Keratinocyte (primary cell): Measurements from ENCODE around the gene SEMA4D. TPM values are rescaled to one million over a fixed set of nuclear protein-coding genes. Genes with fewer than 3 reads are reported as not detected.

Source experiments
- DNase-seq: peaks from one replicate; pipeline ENCODE4 v3.0.0-alpha.2; 2011; ENCODE audit warnings: low read depth, missing footprints, low spot score
- FAIRE-seq: peaks from 2 replicates; lab custom pipeline; 2011; peaks lifted over from hg19 to GRCh38; lab: Jason Lieb, UNC
- H2AFZ ChIP-seq: 2 replicates; pipeline ENCODE4 v1.6.0; 2012; ENCODE audit warnings: low read length, control low read depth, inconsistent platforms; ENCODE audit not compliant: control insufficient read depth
- H3K27ac ChIP-seq: 2 replicates; pipeline ENCODE4 v1.5.1; 2011; ENCODE audit warnings: low read length; ENCODE audit not compliant: control insufficient read depth, insufficient read depth
- H3K27me3 ChIP-seq: 3 replicates; pipeline ENCODE4 v1.6.0; 2011; ENCODE audit warnings: low read length; ENCODE audit not compliant: control insufficient read depth, insufficient read depth; ENCODE audit errors: extremely low read depth
- H3K36me3 ChIP-seq, 2 experiments: 2 replicates in 1 of 2; 3 replicates in 1 of 2; pipeline ENCODE4 v1.5.1; 2011; ENCODE audit warnings: low read length in 2 of 2, mild to moderate bottlenecking in 1 of 2; ENCODE audit not compliant: control insufficient read depth in 2 of 2, insufficient read depth in 2 of 2; ENCODE audit errors: extremely low read depth in 1 of 2
- H3K4me1 ChIP-seq: 3 replicates; pipeline ENCODE4 v1.5.1; 2011; ENCODE audit warnings: low read length; ENCODE audit not compliant: control insufficient read depth, insufficient read depth; ENCODE audit errors: extremely low read depth
- H3K4me2 ChIP-seq: 3 replicates; pipeline ENCODE4 v1.6.0; 2011; ENCODE audit warnings: low read depth, low read length; ENCODE audit not compliant: control insufficient read depth, insufficient read depth; ENCODE audit errors: extremely low read depth
- H3K4me3 ChIP-seq, 3 experiments: fragments of 200-600 bp in 1 of 3; sonication (generic) in 1 of 3; 2 replicates in 2 of 3; 3 replicates in 1 of 3; pipeline ENCODE4 v1.5.1; 2011 to 2016; ENCODE audit warnings: low read length in 3 of 3, mild to moderate bottlenecking in 3 of 3, control low read depth in 2 of 3, inconsistent platforms in 1 of 3, low read depth in 1 of 3, mixed read lengths in 1 of 3, mixed run types in 1 of 3, moderate library complexity in 1 of 3; ENCODE audit not compliant: control insufficient read depth in 2 of 3, insufficient read depth in 2 of 3; ENCODE audit errors: extremely low read depth in 1 of 3
- H3K79me2 ChIP-seq: 2 replicates; pipeline ENCODE4 v1.6.0; 2012; ENCODE audit warnings: low read length; ENCODE audit not compliant: control insufficient read depth, insufficient read depth
- H3K9ac ChIP-seq: 3 replicates; pipeline ENCODE4 v1.6.0; 2011; ENCODE audit warnings: low read length; ENCODE audit not compliant: control insufficient read depth, insufficient read depth; ENCODE audit errors: extremely low read depth
- H3K9me1 ChIP-seq: 3 replicates; pipeline ENCODE4 v1.6.0; 2011; ENCODE audit warnings: low read length; ENCODE audit not compliant: control insufficient read depth, insufficient read depth; ENCODE audit errors: extremely low read depth
- H3K9me3 ChIP-seq: 2 replicates; pipeline ENCODE4 v1.5.1; 2012; ENCODE audit warnings: low read depth, low read length; ENCODE audit not compliant: control insufficient read depth
- H4K20me1 ChIP-seq: 3 replicates; pipeline ENCODE4 v1.6.0; 2011; ENCODE audit warnings: low read length; ENCODE audit not compliant: control insufficient read depth, insufficient read depth; ENCODE audit errors: extremely low read depth
- EZH2 ChIP-seq: IDR thresholded peaks from one replicate; pipeline ENCODE4 v1.6.1; 2012; ENCODE audit warnings: inconsistent platforms, mild to moderate bottlenecking, low read length, moderate library complexity
- dilution Hi-C: fragments of 300-500 bp; cut with MboI; formaldehyde crosslinking; loops from one replicate; pipeline ENCODE4 v1.7.0; 2020; ENCODE audit warnings: low sequenced_read_pairs; ENCODE audit not compliant: extremely low pct_ligation_motif_present
- polyA plus RNA-seq, 5 experiments: library from polyadenylated mRNA; depleted of rRNA in 3 of 5; stranded (reverse) in 3 of 5; stranded (forward) in 1 of 5; unstranded in 1 of 5; fragments of >200 nt; gene quantifications; 1 replicate in 1 of 5; 2 replicates in 3 of 5; 3 replicates in 1 of 5; pipeline versions ENCODE4 v1.2.1 to v1.2.3, GENCODE V29; 2011 to 2012; ENCODE audit warnings: missing spikeins in 2 of 5, low read depth in 1 of 5, low replicate concordance in 1 of 5
- TF ChIP-seq, protein P1 (sequence below), 3 experiments: IDR thresholded peaks in 1 of 3; conservative IDR thresholded peaks in 1 of 3; optimal IDR thresholded peaks in 1 of 3; 2 replicates in 2 of 3; 3 replicates in 1 of 3; pipeline versions ENCODE3 to v1.5.1; 2011; ENCODE audit warnings: low read length in 3 of 3, mild to moderate bottlenecking in 3 of 3, moderate library complexity in 2 of 3, control low read depth in 1 of 3, inconsistent platforms in 1 of 3; ENCODE audit not compliant: insufficient read depth in 2 of 3; ENCODE audit errors: extremely low read depth in 1 of 3

SEMA4D gene
- polyA plus RNA-seq, 1 donor (not counting 4 experiments of a cell fraction or from before 2014, with no cell fraction given): 0.43 TPM

DNA sequence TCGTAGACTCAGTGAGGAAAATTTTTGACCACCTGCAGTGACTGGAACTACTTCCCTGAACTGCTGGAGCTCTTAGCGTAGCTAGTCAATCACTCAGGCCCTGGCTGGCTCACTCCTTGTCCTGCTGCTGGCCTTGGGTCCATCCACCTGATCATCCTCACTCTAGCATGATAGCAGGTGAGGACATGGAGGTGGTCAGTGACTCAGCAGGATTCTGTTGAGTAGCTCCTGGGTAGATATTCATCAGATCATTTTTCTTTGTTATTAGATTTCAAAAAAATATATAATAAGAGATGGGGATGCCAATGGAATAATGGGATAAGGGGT is 25.0 kb upstream of the SEMA4D start:
- dilution Hi-C loops: no loop called here
- no peak for FAIRE-seq
- TF ChIP-seq EZH2: no peak
- TF ChIP-seq, protein P1, sequence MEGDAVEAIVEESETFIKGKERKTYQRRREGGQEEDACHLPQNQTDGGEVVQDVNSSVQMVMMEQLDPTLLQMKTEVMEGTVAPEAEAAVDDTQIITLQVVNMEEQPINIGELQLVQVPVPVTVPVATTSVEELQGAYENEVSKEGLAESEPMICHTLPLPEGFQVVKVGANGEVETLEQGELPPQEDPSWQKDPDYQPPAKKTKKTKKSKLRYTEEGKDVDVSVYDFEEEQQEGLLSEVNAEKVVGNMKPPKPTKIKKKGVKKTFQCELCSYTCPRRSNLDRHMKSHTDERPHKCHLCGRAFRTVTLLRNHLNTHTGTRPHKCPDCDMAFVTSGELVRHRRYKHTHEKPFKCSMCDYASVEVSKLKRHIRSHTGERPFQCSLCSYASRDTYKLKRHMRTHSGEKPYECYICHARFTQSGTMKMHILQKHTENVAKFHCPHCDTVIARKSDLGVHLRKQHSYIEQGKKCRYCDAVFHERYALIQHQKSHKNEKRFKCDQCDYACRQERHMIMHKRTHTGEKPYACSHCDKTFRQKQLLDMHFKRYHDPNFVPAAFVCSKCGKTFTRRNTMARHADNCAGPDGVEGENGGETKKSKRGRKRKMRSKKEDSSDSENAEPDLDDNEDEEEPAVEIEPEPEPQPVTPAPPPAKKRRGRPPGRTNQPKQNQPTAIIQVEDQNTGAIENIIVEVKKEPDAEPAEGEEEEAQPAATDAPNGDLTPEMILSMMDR (optimal IDR thresholded peaks at IDR 0.05 in 1 of 3, IDR thresholded peaks at IDR 0.05 in 1 of 3, conservative IDR thresholded peaks at IDR 0.05 in 1 of 3; ENCODE audit: extremely low read depth in 1 of 3, insufficient read depth in 2 of 3, low read length in 3 of 3): no peak
- Histone ChIP-seq H3K4me2 (no peak overlapping the region), H3K36me3 (no peaks in the 10 kb centered on the region), H3K27me3 (no peaks in the 10 kb centered on the region), H4K20me1 (no peaks in the 10 kb centered on the region), H3K79me2 (no peaks in the 10 kb centered on the region), H3K4me1 (no peaks in the 10 kb centered on the region), H3K9ac (no peak overlapping the region), H3K9me1 (no peaks in the 10 kb centered on the region), H2AFZ (no peak overlapping the region), H3K9me3 (no peaks in the 10 kb centered on the region), H3K27ac (no peak overlapping the region), H3K4me3 (no peak overlapping the region)
- no peak for DNase-seq

DNA sequence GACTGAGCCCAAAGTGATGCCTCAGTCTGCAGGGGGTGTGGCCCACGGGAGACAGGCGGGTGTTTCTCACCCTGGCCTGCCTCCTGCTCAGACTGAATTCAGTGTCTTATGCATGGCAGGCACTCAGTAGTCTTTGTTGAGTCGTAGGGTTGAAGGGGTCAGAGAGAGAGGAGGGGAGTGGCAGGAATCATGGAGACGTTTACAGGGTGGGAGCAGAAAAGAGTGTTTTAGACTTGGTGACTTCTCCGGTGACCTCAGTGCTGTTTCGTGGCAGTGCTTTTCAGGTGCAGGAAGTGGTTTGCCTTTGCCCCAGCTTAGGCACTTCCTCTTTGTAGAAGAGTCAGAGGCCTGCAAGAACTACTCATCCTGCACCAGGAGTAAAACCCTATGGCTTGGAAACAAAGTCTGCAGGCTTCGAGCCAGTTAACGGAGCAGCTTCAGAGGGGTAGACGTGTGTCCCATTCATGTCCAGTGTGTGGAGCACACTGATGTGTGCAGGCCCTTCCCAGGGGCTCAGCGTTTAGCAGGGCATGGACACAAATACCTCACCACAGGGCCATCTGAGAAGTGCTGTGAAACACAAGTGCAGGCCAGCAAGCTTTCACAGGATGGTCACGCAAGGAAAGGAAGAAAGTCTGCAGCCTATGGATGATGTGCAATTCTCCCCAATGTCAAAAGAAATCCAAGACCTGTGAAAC is 24.5 kb upstream of the SEMA4D start:
- DNase-seq (no peak), FAIRE-seq (no peak)
- no peaks in the 10 kb centered on the region for H3K27me3 ChIP-seq
- no peak overlapping the region for H3K4me3 ChIP-seq
- H2AFZ ChIP-seq: no peak overlapping the region
- no peaks in the 10 kb centered on the region for H3K79me2 ChIP-seq
- no peaks in the 10 kb centered on the region for H3K4me1 ChIP-seq
- TF ChIP-seq EZH2: no peak
- TF ChIP-seq, protein P1 (optimal IDR thresholded peaks at IDR 0.05 in 1 of 3, IDR thresholded peaks at IDR 0.05 in 1 of 3, conservative IDR thresholded peaks at IDR 0.05 in 1 of 3; ENCODE audit: extremely low read depth in 1 of 3, insufficient read depth in 2 of 3, low read length in 3 of 3): no peak
- H3K36me3 ChIP-seq: no peaks in the 10 kb centered on the region
- no peaks in the 10 kb centered on the region for H4K20me1 ChIP-seq
- no peaks in the 10 kb centered on the region for H3K9me1 ChIP-seq
- no peak overlapping the region for H3K4me2 ChIP-seq
- H3K9me3 ChIP-seq: no peaks in the 10 kb centered on the region
- H3K9ac ChIP-seq: no peak overlapping the region
- dilution Hi-C loops: no loop called here
- H3K27ac ChIP-seq: no peak overlapping the region
